Gastroesophageal sphincter (tissue), 4 donors: ENCODE measurements around the gene VAMP8. TPM values are rescaled to one million over a fixed set of nuclear protein-coding genes. Genes with fewer than 3 reads are reported as not detected.

ENCODE experiments used
- ATAC-seq: fragments of 150-250 bp; one replicate; pipeline ENCODE4 v1.9.1; 2016; ENCODE audit warnings: mild to moderate bottlenecking, moderate library complexity
- H3K27ac ChIP-seq, 4 donors: fragments of 200-600 bp; sonication (generic) in 3 of 4; 1 replicate in 3 of 4; 2 replicates in 1 of 4; pipeline ENCODE4 v1.5.1; 2016 to 2019
- H3K27me3 ChIP-seq: fragments of 200-600 bp; sonication (generic); one replicate; pipeline ENCODE4 v1.5.1; 2019
- H3K36me3 ChIP-seq, 2 donors: fragments of 200-600 bp; sonication (generic); one replicate each; pipeline ENCODE4 v1.5.1; 2019; ENCODE audit warnings: control low read depth in 1 of 2
- H3K4me1 ChIP-seq, 3 donors: fragments of 200-600 bp; sonication (generic); 1 replicate in 2 of 3; 2 replicates in 1 of 3; pipeline ENCODE4 v1.5.1; 2016 to 2019; ENCODE audit warnings: control low read depth in 2 of 3
- H3K4me3 ChIP-seq, 2 donors: fragments of 200-600 bp; sonication (generic); one replicate each; pipeline ENCODE4 v1.5.1; 2019; ENCODE audit warnings: mild to moderate bottlenecking in 1 of 2, moderate library complexity in 1 of 2
- H3K9me3 ChIP-seq, 3 donors: fragments of 200-600 bp; sonication (generic); one replicate each; pipeline ENCODE4 v1.5.1; 2017 to 2019; ENCODE audit warnings: control low read depth in 2 of 3
- CTCF ChIP-seq, 4 experiments: fragments of 200-600 bp in 2 of 4; fragments of 450-650 bp in 2 of 4; sonication (generic) in 1 of 4; IDR thresholded peaks; one replicate each; pipeline ENCODE4 v1.5.1; 2017 to 2019; ENCODE audit warnings: antibody characterized with exemption in 4 of 4, mild to moderate bottlenecking in 2 of 4, moderate library complexity in 2 of 4
- EP300 ChIP-seq: sonication (generic); formaldehyde crosslinking; IDR thresholded peaks from one replicate; pipeline ENCODE4 v1.6.1; 2017; ENCODE audit warnings: antibody characterized with exemption, mild to moderate bottlenecking
- POLR2A ChIP-seq, 2 donors: fragments of 450-650 bp; IDR thresholded peaks; one replicate each; pipeline ENCODE4 v1.6.1; 2017; ENCODE audit warnings: antibody characterized with exemption in 2 of 2, mild to moderate bottlenecking in 2 of 2, moderate library complexity in 1 of 2
- POLR2AphosphoS5 ChIP-seq: sonication (generic); formaldehyde crosslinking; IDR thresholded peaks from one replicate; pipeline ENCODE4 v1.6.1; 2017; ENCODE audit warnings: antibody characterized with exemption
- WGBS, 2 donors: methylation state at CpG; one replicate each; pipeline ENCODE4 v1.1.5; 2018; ENCODE audit warnings: low coverage in 1 of 2; 5-methylcytosine and 5-hydroxymethylcytosine counted together
- total RNA-seq, 4 donors: library from RNA; depleted of rRNA; stranded (reverse); fragments of >200 nt; gene quantifications; one replicate each; pipeline ENCODE4 v1.1.0, GENCODE V29; 2016

VAMP8 gene
- total RNA-seq, 4 donors from 2014 or later, result 4.9 to 30.5 (median 13.6) TPM; not detected in 1

GRCh38 chr2:85580206-85580605 is 2.8 kb downstream of the VAMP8 start:
- WGBS, 2 donors, result 80 to 83% methylated on average over 3 of the region's 3 CpGs
- Histone ChIP-seq H3K4me1 (peaks cover 0 to 64% (median 30%) of the 10 kb centered on the region in 3 donors), H3K27me3 (no peaks in the 10 kb centered on the region), H3K27ac (peak overlapping the region in 2 of 4 donors; percentile 63 to 73), H3K36me3 (no peaks in the 10 kb centered on the region), H3K4me3 (no peak overlapping the region), H3K9me3 (no peaks in the 10 kb centered on the region)
- no peak for ATAC-seq
- TF ChIP-seq POLR2AphosphoS5 (no peak), EP300 (no peak), CTCF (IDR thresholded peaks at IDR 0.05) (no peak), POLR2A (IDR thresholded peaks at IDR 0.05) (no peak)

GRCh38 chr2:85582492-85582891 is 5.1 kb downstream of the VAMP8 start:
- H3K36me3 ChIP-seq, result no peaks in the 10 kb centered on the region
- H3K27me3 ChIP-seq, result no peaks in the 10 kb centered on the region
- TF ChIP-seq EP300, result no peak
- no peak for TF ChIP-seq POLR2A (IDR thresholded peaks at IDR 0.05)
- TF ChIP-seq POLR2AphosphoS5, result no peak
- TF ChIP-seq CTCF (IDR thresholded peaks at IDR 0.05), result no peak
- H3K9me3 ChIP-seq, result no peaks in the 10 kb centered on the region
- no peak overlapping the region for H3K4me3 ChIP-seq
- 50 to 60% methylated on average over 1 of the region's 1 CpG for WGBS, 2 donors
- H3K27ac ChIP-seq, result peak overlapping the region in 2 of 4 donors; percentile 89
- no peak for ATAC-seq
- H3K4me1 ChIP-seq, result peaks cover 0 to 72% (median 33%) of the 10 kb centered on the region in 3 donors

GRCh38 chr2:85583667-85584353 is 6.4 kb downstream of the VAMP8 start:
- Histone ChIP-seq H3K9me3 (no peaks in the 10 kb centered on the region), H3K4me3 (peak overlapping the region; percentile 39 to 79), H3K4me1 (peaks cover 0 to 72% (median 25%) of the 10 kb centered on the region in 3 donors), H3K27me3 (no peaks in the 10 kb centered on the region), H3K36me3 (no peaks in the 10 kb centered on the region), H3K27ac (peak overlapping the region; percentile 5 to 90 (median 89))
- 21 to 50% methylated on average over 2 to 13 of the region's 16 CpGs for WGBS, 2 donors
- ATAC-seq, result peak; percentile 35
- TF ChIP-seq EP300, result no peak
- no peak for TF ChIP-seq POLR2A (IDR thresholded peaks at IDR 0.05)
- TF ChIP-seq CTCF (IDR thresholded peaks at IDR 0.05), result no peak
- TF ChIP-seq POLR2AphosphoS5, result no peak

- TF ChIP-seq POLR2AphosphoS5 (peak; percentile 43), POLR2A (IDR thresholded peaks at IDR 0.05) (peak; percentile 55 to 63), EP300 (no peak), CTCF (IDR thresholded peaks at IDR 0.05) (no peak)
- H3K27ac ChIP-seq, result peak within 1 kb of the TSS; percentile 41 to 90 (median 89)
- no peaks in the 10 kb centered on the region for H3K36me3 ChIP-seq
- H3K4me1 ChIP-seq, result peaks cover 0 to 72% (median 29%) of the 10 kb centered on the region in 3 donors
- H3K4me3 ChIP-seq, result peak within 1 kb of the TSS; percentile 39 to 79
- peak; percentile 52 for ATAC-seq
- WGBS, 2 donors, result no CpG with 5 or more reads among the region's 52 CpGs
- no peaks in the 10 kb centered on the region for H3K9me3 ChIP-seq
- H3K27me3 ChIP-seq, result no peaks in the 10 kb centered on the region
Measured at GRCh38 chr2:85584354-85584856, 7.0 kb downstream of the VAMP8 start, which contains the start of gene VAMP5. TSS of gene VAMP5 (plus strand) at chr2:85584431. CDS start at chr2:85584491, 60 bp downstream.
